Umbilical cord (tissue), 2 donors: ENCODE results near the gene KIRREL3. TPM values are rescaled to one million over a fixed set of nuclear protein-coding genes. Genes with fewer than 3 reads are reported as not detected.

ENCODE experiments used
- DNase-seq: peaks from one replicate; pipeline ENCODE4 v3.0.0-alpha.2; 2015; ENCODE audit warnings: low spot score
- total RNA-seq: library from RNA; depleted of rRNA; stranded (reverse); fragments of >200 nt; gene quantifications from one replicate; pipeline ENCODE4 v1.2.3, GENCODE V29; 2014; ENCODE audit warnings: low replicate concordance; ENCODE audit not compliant: insufficient read depth

Gene KIRREL3
- total RNA-seq, 1 donor from 2014 or later, result 0.72 TPM

- no peak for DNase-seq
Observed at GRCh38 chr11:126474220-126474619, 526.4 kb downstream of the KIRREL3 start.

GRCh38 chr11:126473269-126473668 is 527.3 kb downstream of the KIRREL3 start:
- no peak for DNase-seq

- DNase-seq, result no peak
Observed at GRCh38 chr11:126469311-126469710, 531.3 kb downstream of the KIRREL3 start.

- DNase-seq, result no peak
Observed at GRCh38 chr11:126468102-126468521, 532.5 kb downstream of the KIRREL3 start.

GRCh38 chr11:126467471-126467870 is 533.1 kb downstream of the KIRREL3 start:
- DNase-seq, result no peak

- no peak for DNase-seq
Observed at GRCh38 chr11:126467046-126467370, 533.6 kb downstream of the KIRREL3 start.

GRCh38 chr11:126466236-126467045 is 534.1 kb downstream of the KIRREL3 start:
- DNase-seq, result no peak

- no peak for DNase-seq
Observed at GRCh38 chr11:126465573-126466188, 534.9 kb downstream of the KIRREL3 start.

- no peak for DNase-seq
Observed at GRCh38 chr11:126464796-126465195, 535.8 kb downstream of the KIRREL3 start.

- no peak for DNase-seq
Observed at GRCh38 chr11:126462422-126462821, 538.1 kb downstream of the KIRREL3 start.

GRCh38 chr11:126461996-126462395 is 538.6 kb downstream of the KIRREL3 start:
- DNase-seq, result no peak

GRCh38 chr11:126461096-126461440 is 539.5 kb downstream of the KIRREL3 start:
- no peak for DNase-seq

GRCh38 chr11:126460417-126461095 is 540.0 kb downstream of the KIRREL3 start:
- DNase-seq, result no peak

- peak; percentile 89 for DNase-seq
Observed at GRCh38 chr11:126459691-126460281, 540.8 kb downstream of the KIRREL3 start.

- no peak for DNase-seq
Observed at GRCh38 chr11:126457817-126458216, 542.8 kb downstream of the KIRREL3 start.

- DNase-seq, result peak; percentile 61
Observed at GRCh38 chr11:126456783-126457542, 543.6 kb downstream of the KIRREL3 start.

- DNase-seq, result no peak
Observed at GRCh38 chr11:126456089-126456488, 544.5 kb downstream of the KIRREL3 start.

- DNase-seq, result peak; percentile 92
Observed at GRCh38 chr11:126452241-126453101, 548.1 kb downstream of the KIRREL3 start.

GRCh38 chr11:126451211-126451802 is 549.3 kb downstream of the KIRREL3 start:
- no peak for DNase-seq

GRCh38 chr11:126450806-126451205 is 549.8 kb downstream of the KIRREL3 start:
- DNase-seq, result no peak
